Suprapubic skin (tissue), 4 donors: ENCODE results near the gene RGS1.

Source experiments
- CTCF ChIP-seq, 2 donors: fragments of 200-600 bp in 1 of 2; fragments of 450-650 bp in 1 of 2; sonication (generic) in 1 of 2; IDR thresholded peaks; one replicate each; pipeline ENCODE4 v1.5.1; 2016 to 2019; ENCODE audit warnings: antibody characterized with exemption in 2 of 2, mild to moderate bottlenecking in 1 of 2, moderate library complexity in 1 of 2
- EP300 ChIP-seq: sonication (generic); formaldehyde crosslinking; IDR thresholded peaks from one replicate; pipeline ENCODE4 v1.6.1; 2017; ENCODE audit warnings: antibody characterized with exemption
- POLR2A ChIP-seq, 2 donors: fragments of 450-650 bp; IDR thresholded peaks; one replicate each; pipeline ENCODE4 v1.6.1; 2017; ENCODE audit warnings: antibody characterized with exemption in 2 of 2, mild to moderate bottlenecking in 2 of 2, moderate library complexity in 2 of 2
- POLR2AphosphoS5 ChIP-seq, 3 donors: sonication (generic); formaldehyde crosslinking; IDR thresholded peaks; one replicate each; pipeline ENCODE4 v1.6.1; 2017; ENCODE audit warnings: antibody characterized with exemption in 3 of 3

GRCh38 chr1:192529031-192529755 lies 46.4 kb upstream of the RGS1 start:
- TF ChIP-seq POLR2A (IDR thresholded peaks at IDR 0.05) (no peak), CTCF (IDR thresholded peaks at IDR 0.05) (no peak), POLR2AphosphoS5 (IDR thresholded peaks at IDR 0.05) (no peak), EP300 (no peak)
